Measurements from ENCODE around the gene RABEP1.

The RABEP1 gene

GRCh38 chr17:5373112-5373511 is 91.0 kb downstream of the RABEP1 start:
- TF ChIP-seq, protein P1, sequence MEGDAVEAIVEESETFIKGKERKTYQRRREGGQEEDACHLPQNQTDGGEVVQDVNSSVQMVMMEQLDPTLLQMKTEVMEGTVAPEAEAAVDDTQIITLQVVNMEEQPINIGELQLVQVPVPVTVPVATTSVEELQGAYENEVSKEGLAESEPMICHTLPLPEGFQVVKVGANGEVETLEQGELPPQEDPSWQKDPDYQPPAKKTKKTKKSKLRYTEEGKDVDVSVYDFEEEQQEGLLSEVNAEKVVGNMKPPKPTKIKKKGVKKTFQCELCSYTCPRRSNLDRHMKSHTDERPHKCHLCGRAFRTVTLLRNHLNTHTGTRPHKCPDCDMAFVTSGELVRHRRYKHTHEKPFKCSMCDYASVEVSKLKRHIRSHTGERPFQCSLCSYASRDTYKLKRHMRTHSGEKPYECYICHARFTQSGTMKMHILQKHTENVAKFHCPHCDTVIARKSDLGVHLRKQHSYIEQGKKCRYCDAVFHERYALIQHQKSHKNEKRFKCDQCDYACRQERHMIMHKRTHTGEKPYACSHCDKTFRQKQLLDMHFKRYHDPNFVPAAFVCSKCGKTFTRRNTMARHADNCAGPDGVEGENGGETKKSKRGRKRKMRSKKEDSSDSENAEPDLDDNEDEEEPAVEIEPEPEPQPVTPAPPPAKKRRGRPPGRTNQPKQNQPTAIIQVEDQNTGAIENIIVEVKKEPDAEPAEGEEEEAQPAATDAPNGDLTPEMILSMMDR (IDR thresholded peaks at IDR 0.05): no peak

DNA sequence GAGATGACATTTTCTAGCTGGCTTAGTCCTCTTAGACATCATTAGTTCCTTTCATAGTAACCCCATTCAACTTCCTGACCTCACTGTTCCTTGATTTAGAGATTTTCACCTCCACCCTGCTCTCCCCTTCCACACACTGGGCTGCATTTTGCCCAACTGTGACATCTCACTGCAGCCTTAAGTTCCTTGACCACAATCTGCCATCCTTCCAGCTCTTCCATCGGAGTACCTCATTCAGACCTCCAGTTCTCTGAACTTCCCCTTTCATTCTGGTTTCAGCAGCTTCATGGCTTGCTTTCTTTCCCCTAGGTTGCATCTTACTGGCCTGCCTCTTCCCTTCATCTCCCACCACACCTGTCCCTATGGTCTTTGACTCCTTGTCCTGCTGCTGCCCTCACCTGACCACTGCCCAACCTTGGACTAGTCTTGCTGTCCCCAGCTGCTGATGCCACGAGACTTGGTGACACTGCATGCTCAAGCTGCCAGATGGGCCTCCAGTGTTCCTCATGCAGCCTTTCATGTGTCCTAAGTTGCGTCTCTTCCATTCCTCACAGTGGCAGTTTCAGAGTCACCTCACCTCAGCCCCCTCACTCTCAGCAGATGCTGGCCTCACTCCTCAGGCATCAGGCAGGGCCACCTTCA is 96.6 kb downstream of the RABEP1 start:
- TF ChIP-seq, protein P1 (IDR thresholded peaks at IDR 0.05): no peak

DNA sequence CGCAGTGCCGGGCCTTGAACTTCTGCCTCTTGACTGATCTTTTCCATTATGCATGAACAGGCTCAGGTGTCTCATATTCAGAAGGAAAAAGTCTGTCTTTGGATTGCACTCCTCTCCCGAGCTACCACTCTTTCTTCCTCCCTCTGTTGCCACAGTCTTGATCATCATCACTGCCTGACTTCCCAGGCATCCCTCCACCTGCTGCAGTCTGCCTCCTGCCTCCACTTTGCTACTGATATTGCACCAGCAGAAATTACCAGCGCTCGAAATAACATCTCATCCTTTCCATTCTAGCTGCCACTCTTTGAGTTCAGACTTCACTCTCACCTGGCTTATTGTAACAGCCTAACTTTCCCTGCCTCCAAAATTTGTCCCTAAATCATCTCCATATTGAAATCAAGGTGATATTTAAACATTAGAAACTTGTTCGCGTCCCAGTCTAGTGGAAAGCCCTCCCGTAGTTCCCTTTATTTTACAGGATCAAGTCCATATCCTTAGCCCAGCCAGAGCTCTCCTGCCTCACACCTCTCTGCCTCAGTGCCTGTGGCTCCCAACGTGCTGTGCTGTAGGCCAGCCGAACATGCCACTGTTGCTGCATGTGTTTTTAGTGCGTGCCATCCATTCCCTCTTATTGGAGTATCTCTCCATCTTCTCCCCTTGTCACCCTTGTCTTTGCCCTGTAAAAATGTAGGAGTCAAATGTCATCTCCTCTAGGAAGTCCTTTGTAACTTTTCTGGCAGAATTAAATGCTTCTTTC is 97.4 kb downstream of the RABEP1 start:
- TF ChIP-seq, protein P1 (IDR thresholded peaks at IDR 0.05): no peak

GRCh38 chr17:5380491-5381135 is 98.5 kb downstream of the RABEP1 start:
- TF ChIP-seq, protein P1 (IDR thresholded peaks at IDR 0.05): no peak

DNA sequence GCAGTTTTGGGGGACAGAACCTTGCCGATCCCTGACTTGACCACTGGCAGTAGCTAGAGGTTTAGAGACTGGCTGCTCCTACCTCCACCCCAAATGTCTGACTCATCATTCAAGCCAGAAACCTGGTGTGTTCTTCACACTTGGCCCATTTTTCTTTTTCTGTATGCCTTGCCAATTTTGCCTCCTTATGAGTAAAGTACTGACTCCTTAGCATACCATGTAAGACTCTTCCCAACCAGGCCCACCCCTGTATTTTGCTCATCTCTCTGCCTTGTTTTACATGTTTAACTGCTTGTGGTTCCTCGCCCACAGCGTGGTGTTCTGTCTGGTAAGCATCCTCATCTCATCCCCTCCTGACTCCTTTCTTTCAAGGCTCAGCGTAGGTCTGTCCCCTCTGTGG is 99.5 kb downstream of the RABEP1 start:
- TF ChIP-seq, protein P1 (IDR thresholded peaks at IDR 0.05): no peak

- TF ChIP-seq, protein P1 (IDR thresholded peaks at IDR 0.05): no peak
Measured at GRCh38 chr17:5391678-5392077, 109.6 kb downstream of the RABEP1 start.

GRCh38 chr17:5396612-5397011 is 114.5 kb downstream of the RABEP1 start:
- TF ChIP-seq, protein P1 (IDR thresholded peaks at IDR 0.05): no peak
